HepG2 (cell line): ENCODE results near the gene ARFGAP1. TPM values are rescaled to one million over a fixed set of nuclear protein-coding genes. Genes with fewer than 3 reads are reported as not detected.

Source experiments
- AHR ChIP-seq: IDR thresholded peaks from 2 replicates; pipeline ENCODE4 v1.6.1; 2018; ENCODE audit warnings: missing genetic modification reagents, missing compliant biosample characterization
- ARNTL ChIP-seq: sonication (generic); formaldehyde crosslinking; IDR thresholded peaks from 2 replicates; pipeline ENCODE4 v1.4.0; 2020; ENCODE audit warnings: mild to moderate bottlenecking, missing genetic modification reagents
- BORCS8-MEF2B ChIP-seq: sonication (generic); formaldehyde crosslinking; IDR thresholded peaks from 2 replicates; pipeline ENCODE4 v1.8.0; 2022; ENCODE audit warnings: mild to moderate bottlenecking, missing genetic modification reagents
- FOXC1 ChIP-seq: sonication (generic); formaldehyde crosslinking; IDR thresholded peaks from 2 replicates; pipeline ENCODE4 v1.8.0; 2022; ENCODE audit warnings: mild to moderate bottlenecking, missing genetic modification reagents, borderline replicate concordance
- FOXJ3 ChIP-seq: sonication (generic); formaldehyde crosslinking; IDR thresholded peaks from 2 replicates; pipeline ENCODE4 v1.4.0; 2020; ENCODE audit warnings: missing genetic modification reagents, mild to moderate bottlenecking, borderline replicate concordance
- HOXA3 ChIP-seq: sonication (generic); formaldehyde crosslinking; IDR thresholded peaks from 2 replicates; pipeline ENCODE4 v1.5.0; 2020; ENCODE audit warnings: missing genetic modification reagents
- IRF2 ChIP-seq: IDR thresholded peaks from 2 replicates; pipeline ENCODE4 v1.6.1; 2018; ENCODE audit warnings: missing genetic modification reagents, missing compliant biosample characterization
- KLF9 ChIP-seq: IDR thresholded peaks from 2 replicates; pipeline ENCODE4 v1.6.1; 2016; ENCODE audit warnings: low read depth
- KMT2B ChIP-seq: IDR thresholded peaks from 2 replicates; pipeline ENCODE4 v1.6.1; 2016; ENCODE audit warnings: missing genetic modification reagents, missing compliant biosample characterization
- MIER3 ChIP-seq: IDR thresholded peaks from 2 replicates; pipeline ENCODE4 v1.6.1; 2016; ENCODE audit warnings: missing compliant biosample characterization, borderline replicate concordance
- MXD1 ChIP-seq: sonication (generic); formaldehyde crosslinking; IDR thresholded peaks from 2 replicates; pipeline ENCODE4 v1.4.0; 2020; ENCODE audit warnings: mild to moderate bottlenecking, missing genetic modification reagents
- NFE2L2 ChIP-seq: fragments of 150-350 bp; IDR thresholded peaks from 2 replicates; pipeline ENCODE4 v1.6.1; 2014; ENCODE audit warnings: low read length
- PCBP1 ChIP-seq: fragments of 200-400 bp; formaldehyde crosslinking; IDR thresholded peaks from 2 replicates; pipeline ENCODE4 v1.6.1; 2017; ENCODE audit warnings: mild to moderate bottlenecking, low read depth, low read length, borderline replicate concordance
- RAD21 ChIP-seq: fragments of 450-650 bp; formaldehyde crosslinking; IDR thresholded peaks from 2 replicates; pipeline ENCODE4 v1.5.0; 2020; ENCODE audit warnings: mild to moderate bottlenecking
- SRSF1 ChIP-seq: fragments of 200-400 bp; formaldehyde crosslinking; optimal IDR thresholded peaks from 2 replicates; pipeline ENCODE3; 2017; ENCODE audit warnings: mild to moderate bottlenecking, low read depth, low read length, moderate library complexity
- USF2 ChIP-seq, 2 experiments: sonication (generic) in 1 of 2; formaldehyde crosslinking in 1 of 2; IDR thresholded peaks; 2 replicates each; pipeline versions ENCODE4 v1.5.1 to v1.6.1; 2011 to 2020; ENCODE audit warnings: borderline replicate concordance in 1 of 2, low read depth in 1 of 2, low read length in 1 of 2, mild to moderate bottlenecking in 1 of 2, missing genetic modification reagents in 1 of 2, moderate library complexity in 1 of 2
- ZBTB10 ChIP-seq: sonication (generic); formaldehyde crosslinking; IDR thresholded peaks from 2 replicates; pipeline ENCODE4 v1.4.0; 2020; ENCODE audit warnings: missing genetic modification reagents, borderline replicate concordance
- ZBTB42 ChIP-seq: sonication (generic); formaldehyde crosslinking; IDR thresholded peaks from 2 replicates; pipeline ENCODE4 v1.5.0; 2020; ENCODE audit warnings: mild to moderate bottlenecking, missing genetic modification reagents
- ZNF576 ChIP-seq: sonication (generic); formaldehyde crosslinking; IDR thresholded peaks from 2 replicates; pipeline ENCODE4 v1.4.0; 2020; ENCODE audit warnings: mild to moderate bottlenecking, missing genetic modification reagents
- ZNF776 ChIP-seq: sonication (generic); formaldehyde crosslinking; IDR thresholded peaks from 2 replicates; pipeline ENCODE4 v1.4.0; 2020; ENCODE audit warnings: mild to moderate bottlenecking, missing genetic modification reagents
- polyA plus RNA-seq, 8 experiments: library from polyadenylated mRNA; depleted of rRNA in 3 of 8; stranded (reverse) in 7 of 8; unstranded in 1 of 8; fragments of >200 nt; fragmentation: Illumina TruSeq in 4 of 8; extraction: Trizol in 4 of 8; gene quantifications; 2 replicates each; pipeline versions ENCODE4 v1.2.1 to v1.2.3, GENCODE V29; 2011 to 2016; ENCODE audit warnings: low read depth in 4 of 8, missing spikeins in 1 of 8, mixed read lengths in 1 of 8; ENCODE audit not compliant: insufficient read depth in 1 of 8
- total RNA-seq, 5 experiments: library from RNA; depleted of rRNA; stranded (reverse); fragments of >200 nt; fragmentation: Illumina TruSeq; extraction: Trizol; gene quantifications; 2 replicates each; pipeline ENCODE4 v1.2.3, GENCODE V29; 2016; ENCODE audit warnings: low read depth in 1 of 5
- TF ChIP-seq, protein P1 (sequence below): sonication (generic); formaldehyde crosslinking; IDR thresholded peaks from 2 replicates; pipeline ENCODE4 v1.4.0; 2020; ENCODE audit warnings: mild to moderate bottlenecking, low read depth, missing genetic modification reagents

Gene ARFGAP1
- total and polyA plus RNA-seq, 2 of the 13 experiments (the other 11 are each of a cell fraction or from before 2014, with no cell fraction given): 132 TPM

DNA sequence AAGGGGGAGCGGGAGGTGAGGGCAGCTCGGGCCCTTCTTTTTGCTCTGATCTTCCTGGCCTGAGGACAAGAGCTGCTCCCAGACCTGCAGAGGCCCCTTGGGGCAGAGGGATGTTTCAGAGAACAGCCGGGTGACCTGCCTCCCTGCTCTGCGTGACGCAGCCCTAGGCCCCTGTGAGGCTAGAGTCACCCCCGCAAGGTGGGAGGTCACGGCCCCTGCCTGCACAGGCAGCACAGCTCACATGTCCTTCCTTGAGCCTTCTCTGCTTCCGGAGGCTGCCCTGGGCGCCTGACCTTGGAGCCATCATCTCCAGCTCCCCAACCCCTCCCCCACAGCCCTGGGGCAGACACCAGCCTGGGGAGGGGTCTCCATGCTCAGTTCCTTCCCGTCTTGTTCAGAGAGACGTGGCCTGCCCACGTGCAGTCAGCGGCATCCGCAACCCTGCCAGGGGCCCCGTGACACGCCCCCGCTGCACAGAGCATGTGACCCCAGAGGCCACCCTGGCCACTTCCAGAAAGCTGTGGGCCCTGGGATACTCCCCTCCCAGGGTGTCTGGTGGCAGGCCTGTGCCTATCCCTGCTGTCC, 37.1 kb upstream of the ARFGAP1 start, which contains the start of gene BIRC7 (continued):
- TF ChIP-seq USF2 (IDR thresholded peaks at IDR 0.05; ENCODE audit: low read depth, low read length) (peak; percentile 68; the same call in 1 of the 2 replicates), USF2 (CRISPR knock-in tag; IDR thresholded peaks at IDR 0.05; ENCODE audit: borderline replicate concordance) (peak; percentile 66; the same call in 1 of the 2 replicates), MIER3 (0 out of 2 replicates have a peak, but pooled peaks have one; percentile 15), ARNTL (CRISPR knock-in tag) (peak; percentile 98), ZNF776 (peak; percentile 48; the same call in 1 of the 2 replicates), KMT2B (0 out of 2 replicates have a peak, but pooled peaks have one; percentile 35), KLF9 (CRISPR knock-in tag) (peak; percentile 76; the same call in 1 of the 2 replicates), MXD1 (CRISPR knock-in tag) (peak; percentile 87; the same call in 1 of the 2 replicates), AHR (peak; percentile 64; the same call in 1 of the 2 replicates), FOXJ3 (CRISPR knock-in tag) (no peak), SRSF1 (no peak), HOXA3 (CRISPR knock-in tag) (peak; percentile 15; the same call in 1 of the 2 replicates), ZNF576 (CRISPR knock-in tag) (peak; percentile 71; the same call in 1 of the 2 replicates), FOXC1 (CRISPR knock-in tag) (0 out of 2 replicates have a peak, but pooled peaks have one; percentile 57), IRF2 (CRISPR knock-in tag) (peak; percentile 34; the same call in 1 of the 2 replicates), RAD21 (no peak), PCBP1 (peak; percentile 96), NFE2L2 (no peak), ZBTB42 (0 out of 2 replicates have a peak, but pooled peaks have one; percentile 54), ZBTB10 (CRISPR knock-in tag) (peak; percentile 37; the same call in 1 of the 2 replicates), BORCS8-MEF2B (CRISPR knock-in tag) (0 out of 2 replicates have a peak, but pooled peaks have one; percentile 20)
- TF ChIP-seq, protein P1, sequence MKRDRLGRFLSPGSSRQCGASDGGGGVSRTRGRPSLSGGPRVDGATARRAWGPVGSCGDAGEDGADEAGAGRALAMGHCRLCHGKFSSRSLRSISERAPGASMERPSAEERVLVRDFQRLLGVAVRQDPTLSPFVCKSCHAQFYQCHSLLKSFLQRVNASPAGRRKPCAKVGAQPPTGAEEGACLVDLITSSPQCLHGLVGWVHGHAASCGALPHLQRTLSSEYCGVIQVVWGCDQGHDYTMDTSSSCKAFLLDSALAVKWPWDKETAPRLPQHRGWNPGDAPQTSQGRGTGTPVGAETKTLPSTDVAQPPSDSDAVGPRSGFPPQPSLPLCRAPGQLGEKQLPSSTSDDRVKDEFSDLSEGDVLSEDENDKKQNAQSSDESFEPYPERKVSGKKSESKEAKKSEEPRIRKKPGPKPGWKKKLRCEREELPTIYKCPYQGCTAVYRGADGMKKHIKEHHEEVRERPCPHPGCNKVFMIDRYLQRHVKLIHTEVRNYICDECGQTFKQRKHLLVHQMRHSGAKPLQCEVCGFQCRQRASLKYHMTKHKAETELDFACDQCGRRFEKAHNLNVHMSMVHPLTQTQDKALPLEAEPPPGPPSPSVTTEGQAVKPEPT (CRISPR knock-in tag): no peak
